22Rv1 (cell line): ENCODE measurements around the gene CASTOR1.

Experiments used
- H3K27ac ChIP-seq: fragments of 450-650 bp; 2 replicates; pipeline ENCODE4 v1.5.1; 2017
- CTCF ChIP-seq: fragments of 450-650 bp; IDR thresholded peaks from 2 replicates; pipeline ENCODE4 v1.5.1; 2017; ENCODE audit warnings: mild to moderate bottlenecking
- ZFX ChIP-seq: fragments of 450-650 bp; IDR thresholded peaks from 2 replicates; pipeline ENCODE4 v1.6.1; 2017; ENCODE audit warnings: antibody characterized with exemption, borderline replicate concordance

CASTOR1 gene

GRCh38 chr22:30262112-30262511 lies 27.2 kb downstream of the CASTOR1 start:
- TF ChIP-seq CTCF (no peak), ZFX (no peak)
- H3K27ac ChIP-seq = no peak overlapping the region

GRCh38 chr22:30261134-30261533 lies 28.2 kb downstream of the CASTOR1 start:
- no peak overlapping the region for H3K27ac ChIP-seq
- TF ChIP-seq CTCF = no peak
- no peak for TF ChIP-seq ZFX

GRCh38 chr22:30260682-30261081 lies 28.6 kb downstream of the CASTOR1 start:
- TF ChIP-seq ZFX = no peak
- TF ChIP-seq CTCF = no peak

GRCh38 chr22:30260276-30260675 lies 29.0 kb downstream of the CASTOR1 start:
- TF ChIP-seq ZFX (no peak), CTCF (no peak)
- no peak overlapping the region for H3K27ac ChIP-seq

More at GRCh38 chr22:30260682-30261081, 28.6 kb downstream of the CASTOR1 start:
- H3K27ac ChIP-seq = no peak overlapping the region

- TF ChIP-seq CTCF = no peak
- TF ChIP-seq ZFX = no peak
- H3K27ac ChIP-seq = no peak overlapping the region
Measured at GRCh38 chr22:30254314-30254713, 35.0 kb downstream of the CASTOR1 start.

GRCh38 chr22:30253205-30253852 lies 36.0 kb downstream of the CASTOR1 start:
- H3K27ac ChIP-seq = no peak overlapping the region
- TF ChIP-seq CTCF (no peak), ZFX (no peak)

GRCh38 chr22:30252411-30253204 lies 36.7 kb downstream of the CASTOR1 start:
- H3K27ac ChIP-seq = no peak overlapping the region
- no peak for TF ChIP-seq ZFX
- TF ChIP-seq CTCF = no peak
